ENCODE data around the gene CCDC85B. TPM values are rescaled to one million over a fixed set of nuclear protein-coding genes. Genes with fewer than 3 reads are reported as not detected.
A peak's percentile ranks its signal among the peaks of the same experiment; 100 is the strongest.

CCDC85B gene
- total and polyA plus RNA-seq, 2 of the 13 experiments (the other 11 are each of a cell fraction or from before 2014, with no cell fraction given): 8.2 to 19.5 TPM

GRCh38 chr11:65918211-65919140 is 28.0 kb downstream of the CCDC85B start, which contains the start of gene C11orf68 (continued):
- TF ChIP-seq ZGPAT (CRISPR knock-in tag; IDR thresholded peaks at IDR 0.05) (peak; percentile 8; the same call in 1 of the 2 replicates), ZNF160 (CRISPR knock-in tag; IDR thresholded peaks at IDR 0.05) (no peak), ZNF460 (CRISPR knock-in tag; IDR thresholded peaks at IDR 0.05; ENCODE audit: borderline replicate concordance) (no peak), KMT2A (CRISPR knock-in tag; IDR thresholded peaks at IDR 0.05) (no peak), RAD51 (IDR thresholded peaks at IDR 0.05; ENCODE audit: borderline replicate concordance) (no peak), CSRNP2 (CRISPR knock-in tag; conservative IDR thresholded peaks at IDR 0.05; ENCODE audit: low read depth) (no peak), PATZ1 (CRISPR knock-in tag; IDR thresholded peaks at IDR 0.05) (no peak), ZNF44 (CRISPR knock-in tag; IDR thresholded peaks at IDR 0.05) (no peak), HOXA7 (CRISPR knock-in tag; IDR thresholded peaks at IDR 0.05) (no peak), ZNF281 (CRISPR knock-in tag; IDR thresholded peaks at IDR 0.05; ENCODE audit: borderline replicate concordance) (no peak), ZNF724P (CRISPR knock-in tag; IDR thresholded peaks at IDR 0.05; ENCODE audit: borderline replicate concordance) (no peak), KDM2A (CRISPR knock-in tag; IDR thresholded peaks at IDR 0.05; ENCODE audit: borderline replicate concordance, low read depth) (peak; percentile 32), ZNF567 (CRISPR knock-in tag; IDR thresholded peaks at IDR 0.05; ENCODE audit: borderline replicate concordance) (no peak), HOXA3 (CRISPR knock-in tag; IDR thresholded peaks at IDR 0.05) (peak; percentile 64; the same call in 1 of the 2 replicates), PBX3 (CRISPR knock-in tag; IDR thresholded peaks at IDR 0.05; ENCODE audit: borderline replicate concordance) (0 out of 2 replicates have a peak, but pooled peaks have one; percentile 6), GFI1 (CRISPR knock-in tag; IDR thresholded peaks at IDR 0.05; ENCODE audit: borderline replicate concordance) (no peak)

Measured in HepG2 (cell line).